Stomach (tissue), 4 donors: ENCODE data around the gene SH2D3A.

Experiments used
- CTCF ChIP-seq, 7 experiments: fragments of 450-650 bp in 4 of 7; fragments of 200-600 bp in 3 of 7; sonication (generic) in 3 of 7; IDR thresholded peaks; one replicate each; pipeline ENCODE4 v1.5.1; 2016 to 2019; ENCODE audit warnings: antibody characterized with exemption in 7 of 7, control low read depth in 2 of 7, mild to moderate bottlenecking in 1 of 7
- POLR2A ChIP-seq, 4 donors: fragments of 450-650 bp; IDR thresholded peaks; one replicate each; pipeline ENCODE4 v1.6.1; 2016; ENCODE audit warnings: antibody characterized with exemption in 4 of 4, control low read depth in 2 of 4, mild to moderate bottlenecking in 1 of 4, moderate library complexity in 1 of 4
- POLR2AphosphoS5 ChIP-seq, 3 donors: sonication (generic); formaldehyde crosslinking; IDR thresholded peaks; one replicate each; pipeline ENCODE4 v1.6.1; 2016; ENCODE audit warnings: antibody characterized with exemption in 3 of 3

GRCh38 chr19:6811378-6811777 is 44.1 kb upstream of the SH2D3A start:
- no peak for TF ChIP-seq CTCF (IDR thresholded peaks at IDR 0.05)
- TF ChIP-seq POLR2A (IDR thresholded peaks at IDR 0.05): no peak
- TF ChIP-seq POLR2AphosphoS5 (IDR thresholded peaks at IDR 0.05): no peak
